Measurements from ENCODE around the gene TAS2R39.

TAS2R39 gene

GRCh38 chr7:143216151-143216550 is 32.9 kb downstream of the TAS2R39 start:
- DNase-seq (ENCODE audit: low spot score): peak; percentile 69

- DNase-seq (ENCODE audit: low spot score): no peak
Observed at GRCh38 chr7:143216686-143217085, 33.5 kb downstream of the TAS2R39 start.

- DNase-seq (ENCODE audit: low spot score): no peak
Observed at GRCh38 chr7:143217806-143218205, 34.6 kb downstream of the TAS2R39 start.

- no peak for DNase-seq (ENCODE audit: low spot score)
Observed at GRCh38 chr7:143221286-143221685, 38.1 kb downstream of the TAS2R39 start.

- no peak for DNase-seq (ENCODE audit: low spot score)
Observed at GRCh38 chr7:143221737-143222136, 38.5 kb downstream of the TAS2R39 start, which contains the start of gene TAS2R40. Gene TAS2R40, plus strand, starts transcription at chr7:143222037. Its CDS starts 42 bp downstream, at chr7:143222079.

- peak; percentile 23 for DNase-seq (ENCODE audit: low spot score)
Observed at GRCh38 chr7:143222782-143223181, 39.6 kb downstream of the TAS2R39 start.

GRCh38 chr7:143223784-143224183 is 40.6 kb downstream of the TAS2R39 start:
- DNase-seq (ENCODE audit: low spot score): no peak

- no peak for DNase-seq (ENCODE audit: low spot score)
Observed at GRCh38 chr7:143225047-143225446, 41.8 kb downstream of the TAS2R39 start.

- no peak for DNase-seq (ENCODE audit: low spot score)
Observed at GRCh38 chr7:143227806-143228205, 44.6 kb downstream of the TAS2R39 start.

- DNase-seq (ENCODE audit: low spot score): no peak
Observed at GRCh38 chr7:143229054-143229790, 46.0 kb downstream of the TAS2R39 start.

GRCh38 chr7:143230602-143231457 is 47.6 kb downstream of the TAS2R39 start:
- no peak for DNase-seq (ENCODE audit: low spot score)
